ENCODE results near the gene NDUFAF4. TPM values are rescaled to one million over a fixed set of nuclear protein-coding genes. Genes with fewer than 3 reads are reported as not detected.

NDUFAF4 gene
- total RNA-seq, 1 experiment from 2014 or later: 44.1 TPM

DNA sequence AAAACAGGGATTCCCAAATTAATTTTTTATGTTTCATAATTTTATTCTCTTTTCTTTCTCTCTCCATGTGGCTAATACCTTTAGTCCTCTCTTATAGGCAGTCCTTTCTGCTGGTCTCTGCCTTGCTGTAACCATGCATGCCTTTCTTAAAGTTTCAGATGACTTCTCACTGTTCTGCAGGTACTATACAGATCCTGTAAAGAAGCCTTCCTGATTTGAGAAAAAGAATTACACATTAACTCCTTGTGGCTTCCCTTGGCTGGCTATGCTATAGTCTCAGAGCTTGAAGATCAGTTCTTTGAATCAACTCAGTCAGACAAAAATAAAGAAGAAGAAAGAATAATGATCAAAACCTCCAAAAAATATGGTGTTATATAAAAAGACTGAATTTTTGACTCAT is 53.2 kb downstream of the NDUFAF4 start:
- Mint-ChIP-seq H3K4me1 (ENCODE audit: low read depth, unreplicated experiment) (no peaks in the 10 kb centered on the region), H3K27ac (ENCODE audit: unreplicated experiment) (no peak overlapping the region), H3K9me3 (ENCODE audit: unreplicated experiment) (peaks cover 15% of the 10 kb centered on the region), H3K27me3 (ENCODE audit: insufficient read depth, unreplicated experiment) (no peaks in the 10 kb centered on the region), H3K36me3 (ENCODE audit: insufficient read depth, unreplicated experiment) (no peaks in the 10 kb centered on the region), H3K4me3 (ENCODE audit: unreplicated experiment) (no peak overlapping the region)
- TF ChIP-seq, protein P1, sequence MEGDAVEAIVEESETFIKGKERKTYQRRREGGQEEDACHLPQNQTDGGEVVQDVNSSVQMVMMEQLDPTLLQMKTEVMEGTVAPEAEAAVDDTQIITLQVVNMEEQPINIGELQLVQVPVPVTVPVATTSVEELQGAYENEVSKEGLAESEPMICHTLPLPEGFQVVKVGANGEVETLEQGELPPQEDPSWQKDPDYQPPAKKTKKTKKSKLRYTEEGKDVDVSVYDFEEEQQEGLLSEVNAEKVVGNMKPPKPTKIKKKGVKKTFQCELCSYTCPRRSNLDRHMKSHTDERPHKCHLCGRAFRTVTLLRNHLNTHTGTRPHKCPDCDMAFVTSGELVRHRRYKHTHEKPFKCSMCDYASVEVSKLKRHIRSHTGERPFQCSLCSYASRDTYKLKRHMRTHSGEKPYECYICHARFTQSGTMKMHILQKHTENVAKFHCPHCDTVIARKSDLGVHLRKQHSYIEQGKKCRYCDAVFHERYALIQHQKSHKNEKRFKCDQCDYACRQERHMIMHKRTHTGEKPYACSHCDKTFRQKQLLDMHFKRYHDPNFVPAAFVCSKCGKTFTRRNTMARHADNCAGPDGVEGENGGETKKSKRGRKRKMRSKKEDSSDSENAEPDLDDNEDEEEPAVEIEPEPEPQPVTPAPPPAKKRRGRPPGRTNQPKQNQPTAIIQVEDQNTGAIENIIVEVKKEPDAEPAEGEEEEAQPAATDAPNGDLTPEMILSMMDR (IDR thresholded peaks at IDR 0.05; ENCODE audit: insufficient read depth in 1 of 2, low read depth in 1 of 2, low read length in 1 of 2, severe bottlenecking in 1 of 2, unreplicated experiment in 1 of 2): no peak
- intact Hi-C loops (cut with micrococcal nuclease; ENCODE audit: unreplicated experiment): no loop called here
- H3K4me1 ChIP-seq: no peaks in the 10 kb centered on the region
- H3K27me3 ChIP-seq (replicated peaks; ENCODE audit: control insufficient read depth, insufficient read depth, low read length): no peaks in the 10 kb centered on the region
- no TSS peak for BruUV-seq (replicated peaks)
- H3K9me3 ChIP-seq: no peaks in the 10 kb centered on the region; the same call in 1 of the 2 replicates
- H3K36me3 ChIP-seq (ENCODE audit: control insufficient read depth, insufficient read depth, low read length): no peaks in the 10 kb centered on the region
- no peak for DNase-seq
- ChIA-PET POLR2A (no interaction called here), CTCF (no interaction called here)
- H3K4me3 ChIP-seq (ENCODE audit: low read depth, low read length): no peak overlapping the region

DNA sequence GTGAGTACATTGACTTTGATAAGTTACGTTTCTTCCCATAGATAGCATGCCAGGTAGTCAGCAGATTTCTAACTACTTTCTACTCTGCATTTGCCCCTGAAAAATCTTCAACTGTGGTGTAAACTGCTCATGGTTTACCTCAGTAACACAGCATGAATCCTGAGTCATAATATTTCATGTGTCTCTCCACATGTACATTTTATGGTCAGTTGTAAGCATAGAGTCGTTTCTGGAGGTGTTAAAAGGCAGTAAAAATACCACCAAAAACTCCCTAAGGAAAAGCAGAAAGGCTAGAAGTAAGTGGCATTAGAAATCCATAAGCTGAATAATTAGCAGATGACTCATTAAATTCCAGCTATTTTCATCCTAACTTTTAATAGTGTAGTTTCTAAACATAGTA is 56.3 kb downstream of the NDUFAF4 start:
- ChIA-PET CTCF (interaction anchor here (0.6 kb wide), 1 partner anchor 733 kb away, joined by 3 read pairs; no protein-coding TSS in a partner anchor), POLR2A (no interaction called here)
- TF ChIP-seq, protein P1 (IDR thresholded peaks at IDR 0.05; ENCODE audit: insufficient read depth in 1 of 2, low read depth in 1 of 2, low read length in 1 of 2, severe bottlenecking in 1 of 2, unreplicated experiment in 1 of 2): no peak
- no peak for DNase-seq
- Histone ChIP-seq H3K4me1 (0 out of 2 replicates have a peak, but pooled peaks cover under 1% of the 10 kb centered on the region), H3K4me3 (ENCODE audit: low read depth, low read length) (no peak overlapping the region), H3K27me3 (replicated peaks; ENCODE audit: control insufficient read depth, insufficient read depth, low read length) (peaks cover 3% of the 10 kb centered on the region), H3K36me3 (ENCODE audit: control insufficient read depth, insufficient read depth, low read length) (no peaks in the 10 kb centered on the region), H3K9me3 (no peaks in the 10 kb centered on the region)
- Mint-ChIP-seq H3K9me3 (ENCODE audit: unreplicated experiment) (peaks cover 5% of the 10 kb centered on the region), H3K27ac (ENCODE audit: unreplicated experiment) (no peak overlapping the region), H3K27me3 (ENCODE audit: insufficient read depth, unreplicated experiment) (peaks cover 19% of the 10 kb centered on the region), H3K36me3 (ENCODE audit: insufficient read depth, unreplicated experiment) (no peaks in the 10 kb centered on the region), H3K4me1 (ENCODE audit: low read depth, unreplicated experiment) (peaks cover 6% of the 10 kb centered on the region), H3K4me3 (ENCODE audit: unreplicated experiment) (no peak overlapping the region)
- no TSS peak for BruUV-seq (replicated peaks)
- intact Hi-C loops (cut with micrococcal nuclease; ENCODE audit: unreplicated experiment): no loop called here

Other genes starting within 250 kb of the NDUFAF4 start
- gene GPR63, start 60.4 kb downstream of the NDUFAF4 start, total RNA-seq (2022): 0.11 and 0.16 TPM in 2 replicates
- gene KLHL32, start 26.8 kb upstream of the NDUFAF4 start, total RNA-seq (2022): 0.32 and 0.41 TPM in 2 replicates